Esophagus (tissue), 2 donors: ENCODE results near the gene FAM20A. TPM values are rescaled to one million over a fixed set of nuclear protein-coding genes. Genes with fewer than 3 reads are reported as not detected.
"Not testable (repeated sequence)": the region's sequence is repeated elsewhere in the genome, so short reads cannot be mapped to it uniquely, and the experiment has no call there.

Experiments
- H3K27ac ChIP-seq, 2 donors: one replicate each; pipeline ENCODE4 v1.5.1; 2013; ENCODE audit warnings: low read depth in 2 of 2, mild to moderate bottlenecking in 2 of 2, inconsistent platforms in 1 of 2, low read length in 1 of 2, moderate library complexity in 1 of 2
- H3K27me3 ChIP-seq, 2 donors: one replicate each; pipeline ENCODE4 v1.6.1; 2013; ENCODE audit warnings: low read length in 2 of 2, control low read depth in 1 of 2, mild to moderate bottlenecking in 1 of 2; ENCODE audit not compliant: insufficient read depth in 2 of 2, control insufficient read depth in 1 of 2
- H3K36me3 ChIP-seq, 2 donors: one replicate each; pipeline ENCODE4 v1.6.1; 2013; ENCODE audit warnings: low read length in 1 of 2; ENCODE audit not compliant: control insufficient read depth in 2 of 2, insufficient read depth in 2 of 2
- H3K4me1 ChIP-seq, 2 donors: one replicate each; pipeline ENCODE4 v1.6.1; 2013; ENCODE audit warnings: low read length in 1 of 2; ENCODE audit not compliant: control insufficient read depth in 2 of 2, insufficient read depth in 2 of 2
- H3K4me3 ChIP-seq, 2 donors: one replicate each; pipeline ENCODE4 v1.5.1; 2013; ENCODE audit warnings: low read length in 2 of 2, mild to moderate bottlenecking in 2 of 2, low read depth in 1 of 2, moderate library complexity in 1 of 2
- H3K9me3 ChIP-seq, 2 donors: one replicate each; pipeline ENCODE4 v1.6.1; 2013; ENCODE audit warnings: mild to moderate bottlenecking in 2 of 2, low read depth in 1 of 2, low read length in 1 of 2, moderate library complexity in 1 of 2; ENCODE audit not compliant: control insufficient read depth in 2 of 2, insufficient read depth in 1 of 2
- WGBS, 2 donors: extraction: QIAGEN DNeasy Blood & Tissue Kit; methylation state at CpG; one replicate each; pipeline ENCODE4 v1.1.7; 2013; 5-methylcytosine and 5-hydroxymethylcytosine counted together
- polyA plus RNA-seq, 2 donors: library from polyadenylated mRNA; stranded (reverse); fragments of 200-250 nt; gene quantifications; one replicate each; pipeline ENCODE4 v1.2.3, GENCODE V29; 2013
- donor health status: healthy with polysubstance abuse.
- donor health status: Bipolar disorder and iron deficiency.

FAM20A gene
- polyA plus RNA-seq, 2 donors: 1.8 to 4.3 TPM

- 90 to 91% methylated on average over 4 of the region's 4 CpGs for WGBS, 2 donors
- H3K4me1 ChIP-seq: no peaks in the 10 kb centered on the region
- no peaks in the 10 kb centered on the region for H3K36me3 ChIP-seq
- no peaks in the 10 kb centered on the region for H3K9me3 ChIP-seq
- H3K27ac ChIP-seq: no peak overlapping the region
- no peaks in the 10 kb centered on the region for H3K27me3 ChIP-seq
- no peak overlapping the region for H3K4me3 ChIP-seq
These were observed 106.1 kb downstream of the FAM20A start for GRCh38 chr17:68495081-68495480.

DNA sequence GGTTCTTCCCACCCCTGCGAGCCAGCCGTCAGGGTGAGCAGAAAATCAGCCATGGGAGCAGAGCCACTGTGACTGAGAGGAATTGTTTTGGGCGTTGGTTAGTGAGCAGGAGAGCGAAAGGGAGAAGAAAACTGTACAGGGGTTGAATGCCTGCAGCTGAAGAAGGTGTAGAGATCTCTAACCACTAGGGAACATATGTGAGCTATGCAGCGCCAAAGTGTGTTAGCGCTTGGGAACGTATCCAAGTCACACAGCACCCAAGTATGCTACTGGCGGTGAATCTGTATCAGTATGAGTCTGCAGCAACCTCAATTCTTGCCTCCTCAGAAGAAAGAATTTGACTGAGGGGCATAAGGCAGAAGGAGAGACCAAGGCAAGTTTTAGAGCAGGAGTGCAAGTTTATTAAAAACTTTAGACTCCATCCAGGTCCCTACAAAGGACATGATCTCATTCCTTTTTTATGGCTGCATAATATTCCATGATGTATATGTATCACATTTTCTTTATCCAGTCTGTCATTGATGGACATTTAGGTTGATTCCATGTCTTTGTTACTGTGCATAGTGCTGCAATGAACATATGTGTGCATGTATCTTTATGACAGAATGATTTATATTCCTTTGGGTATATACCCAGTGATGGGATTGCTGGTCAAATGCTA is 108.6 kb downstream of the FAM20A start:
- WGBS, 2 donors: 73 to 79% methylated on average over 8 of the region's 8 CpGs
- peak overlapping the region; percentile 30 to 85 for H3K27ac ChIP-seq
- H3K4me3 ChIP-seq: not testable (repeated sequence)

GRCh38 chr17:68491381-68492231 is 109.6 kb downstream of the FAM20A start:
- Histone ChIP-seq H3K27me3 (no peaks in the 10 kb centered on the region), H3K9me3 (no peaks in the 10 kb centered on the region), H3K36me3 (no peaks in the 10 kb centered on the region), H3K4me1 (no peaks in the 10 kb centered on the region), H3K27ac (peak overlapping the region; percentile 30 to 85), H3K4me3 (no peak overlapping the region)
- 44 to 52% methylated on average over 12 of the region's 12 CpGs for WGBS, 2 donors

More for the DNA sequence above, 108.6 kb downstream of the FAM20A start:
- H3K36me3 ChIP-seq, H3K9me3 ChIP-seq, H3K4me1 ChIP-seq, H3K27me3 ChIP-seq: not testable (repeated sequence)

DNA sequence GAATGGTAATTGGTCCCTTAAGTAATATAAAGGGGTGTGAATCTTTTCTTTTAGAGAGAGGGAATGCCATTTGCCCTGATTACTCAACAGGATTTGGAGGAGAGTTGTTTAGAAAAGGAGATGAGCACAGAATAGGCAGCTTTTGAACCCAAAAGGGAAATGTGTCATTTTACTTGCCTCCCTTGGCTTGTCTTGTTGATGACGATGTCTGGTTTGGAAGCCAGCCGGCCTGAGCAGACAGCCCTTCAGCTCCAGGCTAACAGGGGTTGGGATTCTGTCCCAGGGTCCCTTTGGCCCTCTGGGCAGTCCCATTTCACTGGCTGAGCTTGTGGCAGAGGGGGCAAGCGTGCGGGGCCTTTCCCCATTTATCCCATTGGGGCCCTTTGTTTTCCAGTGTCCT is 111.2 kb downstream of the FAM20A start:
- H3K9me3 ChIP-seq: no peaks in the 10 kb centered on the region
- no peaks in the 10 kb centered on the region for H3K36me3 ChIP-seq
- H3K27me3 ChIP-seq: peaks cover 0 to 3% of the 10 kb centered on the region in 2 donors
- no peak overlapping the region for H3K27ac ChIP-seq
- WGBS, 2 donors: 78 to 81% methylated on average over 4 of the region's 4 CpGs
- H3K4me3 ChIP-seq: no peak overlapping the region
- H3K4me1 ChIP-seq: no peaks in the 10 kb centered on the region

Other genes starting within 250 kb of the FAM20A start
- 10 to 100 TPM; 10.8 to 22.4 TPM for gene WIPI1, start 143.9 kb downstream of the FAM20A start, polyA plus RNA-seq
- gene PRKAR1A, start 88.9 kb downstream of the FAM20A start, polyA plus RNA-seq: 10 to 100 TPM; 25.7 to 55.8 TPM